ENCODE results near the gene MAP7D2. TPM values are rescaled to one million over a fixed set of nuclear protein-coding genes. Genes with fewer than 3 reads are reported as not detected.

MAP7D2 gene
- total and polyA plus RNA-seq, 2 of the 13 experiments (the other 11 are each of a cell fraction or from before 2014, with no cell fraction given) = 9.6 to 10.5 TPM

GRCh38 chrX:20116087-20116576 lies 575 bp downstream of the MAP7D2 start (continued):
- TF ChIP-seq, protein P1, sequence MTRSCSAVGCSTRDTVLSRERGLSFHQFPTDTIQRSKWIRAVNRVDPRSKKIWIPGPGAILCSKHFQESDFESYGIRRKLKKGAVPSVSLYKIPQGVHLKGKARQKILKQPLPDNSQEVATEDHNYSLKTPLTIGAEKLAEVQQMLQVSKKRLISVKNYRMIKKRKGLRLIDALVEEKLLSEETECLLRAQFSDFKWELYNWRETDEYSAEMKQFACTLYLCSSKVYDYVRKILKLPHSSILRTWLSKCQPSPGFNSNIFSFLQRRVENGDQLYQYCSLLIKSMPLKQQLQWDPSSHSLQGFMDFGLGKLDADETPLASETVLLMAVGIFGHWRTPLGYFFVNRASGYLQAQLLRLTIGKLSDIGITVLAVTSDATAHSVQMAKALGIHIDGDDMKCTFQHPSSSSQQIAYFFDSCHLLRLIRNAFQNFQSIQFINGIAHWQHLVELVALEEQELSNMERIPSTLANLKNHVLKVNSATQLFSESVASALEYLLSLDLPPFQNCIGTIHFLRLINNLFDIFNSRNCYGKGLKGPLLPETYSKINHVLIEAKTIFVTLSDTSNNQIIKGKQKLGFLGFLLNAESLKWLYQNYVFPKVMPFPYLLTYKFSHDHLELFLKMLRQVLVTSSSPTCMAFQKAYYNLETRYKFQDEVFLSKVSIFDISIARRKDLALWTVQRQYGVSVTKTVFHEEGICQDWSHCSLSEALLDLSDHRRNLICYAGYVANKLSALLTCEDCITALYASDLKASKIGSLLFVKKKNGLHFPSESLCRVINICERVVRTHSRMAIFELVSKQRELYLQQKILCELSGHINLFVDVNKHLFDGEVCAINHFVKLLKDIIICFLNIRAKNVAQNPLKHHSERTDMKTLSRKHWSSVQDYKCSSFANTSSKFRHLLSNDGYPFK (CRISPR knock-in tag; IDR thresholded peaks at IDR 0.05; ENCODE audit: borderline replicate concordance) = no peak
- TF ChIP-seq NFKB2 (CRISPR knock-in tag; IDR thresholded peaks at IDR 0.05; ENCODE audit: borderline replicate concordance) (peak; percentile 20; the same call in 1 of the 2 replicates), TMF1 (CRISPR knock-in tag; IDR thresholded peaks at IDR 0.05; ENCODE audit: low read depth) (0 out of 2 replicates have a peak, but pooled peaks have one; percentile 34), ZNF777 (CRISPR knock-in tag; IDR thresholded peaks at IDR 0.05) (peak; percentile 44; the same call in 1 of the 2 replicates), ZSCAN20 (CRISPR knock-in tag; IDR thresholded peaks at IDR 0.05; ENCODE audit: borderline replicate concordance) (no peak), ZFX (CRISPR knock-in tag; IDR thresholded peaks at IDR 0.05; ENCODE audit: low read depth) (peak; percentile 57; the same call in 1 of the 2 replicates), ZNF788 (CRISPR knock-in tag; IDR thresholded peaks at IDR 0.05; ENCODE audit: borderline replicate concordance) (0 out of 2 replicates have a peak, but pooled peaks have one; percentile 31), ZNF274 (CRISPR knock-in tag; IDR thresholded peaks at IDR 0.05) (0 out of 2 replicates have a peak, but pooled peaks have one; percentile 35), ETV5 (CRISPR knock-in tag; IDR thresholded peaks at IDR 0.05; ENCODE audit: borderline replicate concordance) (peak; percentile 11; the same call in 1 of the 2 replicates), ARNT2 (CRISPR knock-in tag; IDR thresholded peaks at IDR 0.05; ENCODE audit: low read depth) (0 out of 2 replicates have a peak, but pooled peaks have one; percentile 32), TFDP2 (CRISPR knock-in tag; IDR thresholded peaks at IDR 0.05) (0 out of 2 replicates have a peak, but pooled peaks have one; percentile 43), SIN3B (IDR thresholded peaks at IDR 0.05; ENCODE audit: low read length) (no peak), CCAR2 (optimal IDR thresholded peaks at IDR 0.05; ENCODE audit: low read depth, low read length) (no peak), DMAP1 (CRISPR knock-in tag; IDR thresholded peaks at IDR 0.05) (peak; percentile 43; the same call in 1 of the 2 replicates), ZNF501 (CRISPR knock-in tag; IDR thresholded peaks at IDR 0.05) (peak; percentile 36; the same call in 1 of the 2 replicates), RBM39 (IDR thresholded peaks at IDR 0.05; ENCODE audit: low read depth, low read length, poor library complexity, severe bottlenecking) (peak; percentile 43)
- TF ChIP-seq, protein P2, sequence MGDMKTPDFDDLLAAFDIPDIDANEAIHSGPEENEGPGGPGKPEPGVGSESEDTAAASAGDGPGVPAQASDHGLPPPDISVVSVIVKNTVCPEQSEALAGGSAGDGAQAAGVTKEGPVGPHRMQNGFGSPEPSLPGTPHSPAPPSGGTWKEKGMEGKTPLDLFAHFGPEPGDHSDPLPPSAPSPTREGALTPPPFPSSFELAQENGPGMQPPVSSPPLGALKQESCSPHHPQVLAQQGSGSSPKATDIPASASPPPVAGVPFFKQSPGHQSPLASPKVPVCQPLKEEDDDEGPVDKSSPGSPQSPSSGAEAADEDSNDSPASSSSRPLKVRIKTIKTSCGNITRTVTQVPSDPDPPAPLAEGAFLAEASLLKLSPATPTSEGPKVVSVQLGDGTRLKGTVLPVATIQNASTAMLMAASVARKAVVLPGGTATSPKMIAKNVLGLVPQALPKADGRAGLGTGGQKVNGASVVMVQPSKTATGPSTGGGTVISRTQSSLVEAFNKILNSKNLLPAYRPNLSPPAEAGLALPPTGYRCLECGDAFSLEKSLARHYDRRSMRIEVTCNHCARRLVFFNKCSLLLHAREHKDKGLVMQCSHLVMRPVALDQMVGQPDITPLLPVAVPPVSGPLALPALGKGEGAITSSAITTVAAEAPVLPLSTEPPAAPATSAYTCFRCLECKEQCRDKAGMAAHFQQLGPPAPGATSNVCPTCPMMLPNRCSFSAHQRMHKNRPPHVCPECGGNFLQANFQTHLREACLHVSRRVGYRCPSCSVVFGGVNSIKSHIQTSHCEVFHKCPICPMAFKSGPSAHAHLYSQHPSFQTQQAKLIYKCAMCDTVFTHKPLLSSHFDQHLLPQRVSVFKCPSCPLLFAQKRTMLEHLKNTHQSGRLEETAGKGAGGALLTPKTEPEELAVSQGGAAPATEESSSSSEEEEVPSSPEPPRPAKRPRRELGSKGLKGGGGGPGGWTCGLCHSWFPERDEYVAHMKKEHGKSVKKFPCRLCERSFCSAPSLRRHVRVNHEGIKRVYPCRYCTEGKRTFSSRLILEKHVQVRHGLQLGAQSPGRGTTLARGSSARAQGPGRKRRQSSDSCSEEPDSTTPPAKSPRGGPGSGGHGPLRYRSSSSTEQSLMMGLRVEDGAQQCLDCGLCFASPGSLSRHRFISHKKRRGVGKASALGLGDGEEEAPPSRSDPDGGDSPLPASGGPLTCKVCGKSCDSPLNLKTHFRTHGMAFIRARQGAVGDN (CRISPR knock-in tag; IDR thresholded peaks at IDR 0.05) = peak; percentile 86
- TF ChIP-seq, protein P3, sequence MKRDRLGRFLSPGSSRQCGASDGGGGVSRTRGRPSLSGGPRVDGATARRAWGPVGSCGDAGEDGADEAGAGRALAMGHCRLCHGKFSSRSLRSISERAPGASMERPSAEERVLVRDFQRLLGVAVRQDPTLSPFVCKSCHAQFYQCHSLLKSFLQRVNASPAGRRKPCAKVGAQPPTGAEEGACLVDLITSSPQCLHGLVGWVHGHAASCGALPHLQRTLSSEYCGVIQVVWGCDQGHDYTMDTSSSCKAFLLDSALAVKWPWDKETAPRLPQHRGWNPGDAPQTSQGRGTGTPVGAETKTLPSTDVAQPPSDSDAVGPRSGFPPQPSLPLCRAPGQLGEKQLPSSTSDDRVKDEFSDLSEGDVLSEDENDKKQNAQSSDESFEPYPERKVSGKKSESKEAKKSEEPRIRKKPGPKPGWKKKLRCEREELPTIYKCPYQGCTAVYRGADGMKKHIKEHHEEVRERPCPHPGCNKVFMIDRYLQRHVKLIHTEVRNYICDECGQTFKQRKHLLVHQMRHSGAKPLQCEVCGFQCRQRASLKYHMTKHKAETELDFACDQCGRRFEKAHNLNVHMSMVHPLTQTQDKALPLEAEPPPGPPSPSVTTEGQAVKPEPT (CRISPR knock-in tag; IDR thresholded peaks at IDR 0.05; ENCODE audit: low read depth) = no peak

Measured in HepG2 (cell line).